Measurements from ENCODE around the gene MGP. TPM values are rescaled to one million over a fixed set of nuclear protein-coding genes. Genes with fewer than 3 reads are reported as not detected.

Gene MGP
- total and polyA plus RNA-seq, 2 of the 13 experiments (the other 11 are each of a cell fraction or from before 2014, with no cell fraction given), result not detected

GRCh38 chr12:14907953-14908352 lies 22.3 kb upstream of the MGP start:
- in situ Hi-C loops (cut with HindIII; ENCODE audit: extremely low pct_ligation_motif_present, low pct_unique_long_range_greater_than_20kb), result no loop called here
- intact Hi-C loops (cut with micrococcal nuclease; ENCODE audit: unreplicated experiment), result no loop called here
- Histone ChIP-seq H3K27me3 (ENCODE audit: control insufficient read depth in 1 of 2, insufficient read depth in 2 of 2, low read length in 2 of 2) (no peaks in the 10 kb centered on the region), H3K4me1 (ENCODE audit: insufficient read depth, low read length) (no peaks in the 10 kb centered on the region), H3K79me2 (ENCODE audit: insufficient read depth, low read length) (no peaks in the 10 kb centered on the region), H4K20me1 (ENCODE audit: insufficient read depth, low read length) (no peaks in the 10 kb centered on the region), H3K36me3 (replicated peaks in 1 of 2; ENCODE audit: control insufficient read depth in 1 of 2, insufficient read depth in 2 of 2, low read length in 2 of 2) (no peaks in the 10 kb centered on the region), H2AFZ (ENCODE audit: low read length) (no peak overlapping the region), H3K4me2 (ENCODE audit: low read depth, low read length) (no peak overlapping the region), H3K9ac (ENCODE audit: insufficient read depth, low read depth, low read length) (no peak overlapping the region), H3K9me3 (ENCODE audit: low read length) (no peaks in the 10 kb centered on the region), H3K4me3 (replicated peaks in 1 of 3; ENCODE audit: insufficient read depth in 1 of 3, low read depth in 2 of 3, low read length in 3 of 3) (no peak overlapping the region), H3K27ac (ENCODE audit: extremely low read length, insufficient read depth, low read length) (no peak overlapping the region)
- DNase-seq (ENCODE audit: low spot score), result no peak
- TF ChIP-seq CREB1 (IDR thresholded peaks at IDR 0.05) (0 out of 2 replicates have a peak, but pooled peaks have one; percentile 22), CREB1 (CRISPR knock-in tag; IDR thresholded peaks at IDR 0.05) (no peak), CEBPB (IDR thresholded peaks at IDR 0.05; ENCODE audit: borderline replicate concordance, low read depth, low read length) (peak; percentile 33; the same call in 1 of the 2 replicates), STAT6 (CRISPR knock-in tag; IDR thresholded peaks at IDR 0.05; ENCODE audit: borderline replicate concordance) (no peak)
- ChIA-PET CTCF (ENCODE audit: low intra/inter-chr PET ratio, low total read pairs) (no interaction called here), POLR2A (no interaction called here)
- BruUV-seq (replicated peaks), result no TSS peak
- no peak for ATAC-seq
- FAIRE-seq, result no peak
- 6% methylated on average over 1 of the region's 1 CpG for WGBS (ENCODE audit: low lambda C conversion rate)

DNA sequence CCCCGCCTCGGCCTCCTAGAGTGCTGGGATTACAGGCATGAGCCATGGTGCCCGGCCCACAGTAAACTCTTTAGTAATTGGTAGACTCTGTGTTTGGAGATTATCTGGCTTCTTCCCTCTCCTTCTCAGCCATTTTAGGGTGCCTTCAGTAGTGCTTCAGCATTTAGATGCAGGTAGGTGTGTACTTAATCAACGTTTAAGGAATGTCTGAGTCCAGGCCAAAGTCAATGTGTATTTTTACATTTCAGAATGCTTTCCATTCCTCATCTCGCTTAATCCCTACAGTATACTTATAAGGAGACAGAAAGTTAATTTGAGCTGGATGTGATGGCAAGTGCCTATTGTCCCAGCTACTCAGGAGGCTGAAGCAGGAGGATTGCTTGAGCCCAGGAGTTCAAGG lies 20.5 kb upstream of the MGP start:
- Histone ChIP-seq H3K27me3 (ENCODE audit: control insufficient read depth in 1 of 2, insufficient read depth in 2 of 2, low read length in 2 of 2) (no peaks in the 10 kb centered on the region), H3K9me3 (ENCODE audit: low read length) (no peaks in the 10 kb centered on the region), H3K4me2 (ENCODE audit: low read depth, low read length) (no peak overlapping the region), H3K79me2 (ENCODE audit: insufficient read depth, low read length) (no peaks in the 10 kb centered on the region), H3K27ac (ENCODE audit: extremely low read length, insufficient read depth, low read length) (no peak overlapping the region), H4K20me1 (ENCODE audit: insufficient read depth, low read length) (no peaks in the 10 kb centered on the region), H3K4me3 (replicated peaks in 1 of 3; ENCODE audit: insufficient read depth in 1 of 3, low read depth in 2 of 3, low read length in 3 of 3) (no peak overlapping the region), H3K9ac (ENCODE audit: insufficient read depth, low read depth, low read length) (no peak overlapping the region), H3K36me3 (replicated peaks in 1 of 2; ENCODE audit: control insufficient read depth in 1 of 2, insufficient read depth in 2 of 2, low read length in 2 of 2) (no peaks in the 10 kb centered on the region), H3K4me1 (ENCODE audit: insufficient read depth, low read length) (no peaks in the 10 kb centered on the region), H2AFZ (ENCODE audit: low read length) (no peak overlapping the region)
- WGBS (ENCODE audit: low lambda C conversion rate), result 37% methylated on average over 5 of the region's 5 CpGs
- no peak for ATAC-seq
- no peak for FAIRE-seq
- intact Hi-C loops (cut with micrococcal nuclease; ENCODE audit: unreplicated experiment), result no loop called here
- no peak for DNase-seq (ENCODE audit: low spot score)
- BruUV-seq (replicated peaks), result no TSS peak
- POLR2A ChIA-PET, result no interaction called here
- CTCF ChIA-PET (ENCODE audit: low intra/inter-chr PET ratio, low total read pairs), result no interaction called here
- in situ Hi-C loops (cut with HindIII; ENCODE audit: extremely low pct_ligation_motif_present, low pct_unique_long_range_greater_than_20kb), result no loop called here
- TF ChIP-seq IKZF4 (CRISPR knock-in tag; IDR thresholded peaks at IDR 0.05; ENCODE audit: borderline replicate concordance, low read depth, not compliant biosample characterization), result no peak
- TF ChIP-seq ARHGAP35 (CRISPR knock-in tag; IDR thresholded peaks at IDR 0.05; ENCODE audit: borderline replicate concordance), result no peak
- no peak for TF ChIP-seq ZNF136 (CRISPR knock-in tag; IDR thresholded peaks at IDR 0.05; ENCODE audit: low read depth)
- no peak for TF ChIP-seq ZNF230 (CRISPR knock-in tag; IDR thresholded peaks at IDR 0.05)
- no peak for TF ChIP-seq ZNF256 (CRISPR knock-in tag; conservative IDR thresholded peaks at IDR 0.05)
- no peak for TF ChIP-seq THYN1 (CRISPR knock-in tag; IDR thresholded peaks at IDR 0.05; ENCODE audit: borderline replicate concordance, low read depth)
- TF ChIP-seq ZNF160 (CRISPR knock-in tag; IDR thresholded peaks at IDR 0.05), result no peak
- no peak for TF ChIP-seq RBAK (CRISPR knock-in tag; IDR thresholded peaks at IDR 0.05)
